AG04449 (cell line): Measurements from ENCODE around the gene KCNJ11.

ENCODE experiments used
- CTCF ChIA-PET: fragments of 350-600 bp; formaldehyde crosslinking; extraction: SDS; loops from one replicate; lab custom pipeline; 2021; ENCODE audit warnings: antibody characterized with exemption; lab: Yijun Ruan, JAX
- POLR2A ChIA-PET: fragments of 400-600, 350-600 bp; formaldehyde crosslinking; extraction: SDS; loops from one replicate; lab custom pipeline; 2020; ENCODE audit warnings: antibody characterized with exemption, inconsistent platforms; lab: Yijun Ruan, JAX
- DNase-seq: peaks from one replicate; pipeline ENCODE4 v3.0.0-alpha.2; 2010; ENCODE audit warnings: low read depth, low spot score
- H3K4me3 ChIP-seq: 2 replicates; pipeline ENCODE4 v1.5.1; 2011; ENCODE audit warnings: low read depth, mild to moderate bottlenecking, control low read depth, low read length
- TF ChIP-seq, protein P1 (sequence below): IDR thresholded peaks from one replicate; pipeline ENCODE4 v1.5.1; 2011; ENCODE audit warnings: mild to moderate bottlenecking, moderate library complexity, low read length, control low read depth, inconsistent platforms; ENCODE audit not compliant: insufficient read depth; ENCODE audit errors: missing control alignments

KCNJ11 gene

DNA sequence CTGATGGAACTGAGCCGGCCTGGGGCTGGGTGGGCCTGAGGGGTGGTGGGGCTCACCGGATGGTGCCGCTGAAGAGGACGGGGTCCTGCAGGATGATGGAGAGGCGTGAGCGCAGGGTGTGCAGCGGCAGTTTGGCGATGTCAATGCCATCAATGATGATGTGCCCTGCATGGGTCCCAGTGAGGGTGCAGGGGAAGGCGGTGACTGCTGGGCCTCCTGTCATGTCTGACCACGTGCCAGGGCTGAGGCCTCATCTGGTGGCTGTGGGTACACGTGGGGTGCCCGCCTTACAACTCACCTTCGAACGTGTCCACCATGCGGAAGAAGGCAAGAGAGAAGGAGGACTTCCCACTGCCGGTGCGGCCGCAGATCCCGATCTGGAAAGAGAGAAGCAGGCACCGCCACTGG, 7.1 kb upstream of the KCNJ11 start:
- TF ChIP-seq, protein P1, sequence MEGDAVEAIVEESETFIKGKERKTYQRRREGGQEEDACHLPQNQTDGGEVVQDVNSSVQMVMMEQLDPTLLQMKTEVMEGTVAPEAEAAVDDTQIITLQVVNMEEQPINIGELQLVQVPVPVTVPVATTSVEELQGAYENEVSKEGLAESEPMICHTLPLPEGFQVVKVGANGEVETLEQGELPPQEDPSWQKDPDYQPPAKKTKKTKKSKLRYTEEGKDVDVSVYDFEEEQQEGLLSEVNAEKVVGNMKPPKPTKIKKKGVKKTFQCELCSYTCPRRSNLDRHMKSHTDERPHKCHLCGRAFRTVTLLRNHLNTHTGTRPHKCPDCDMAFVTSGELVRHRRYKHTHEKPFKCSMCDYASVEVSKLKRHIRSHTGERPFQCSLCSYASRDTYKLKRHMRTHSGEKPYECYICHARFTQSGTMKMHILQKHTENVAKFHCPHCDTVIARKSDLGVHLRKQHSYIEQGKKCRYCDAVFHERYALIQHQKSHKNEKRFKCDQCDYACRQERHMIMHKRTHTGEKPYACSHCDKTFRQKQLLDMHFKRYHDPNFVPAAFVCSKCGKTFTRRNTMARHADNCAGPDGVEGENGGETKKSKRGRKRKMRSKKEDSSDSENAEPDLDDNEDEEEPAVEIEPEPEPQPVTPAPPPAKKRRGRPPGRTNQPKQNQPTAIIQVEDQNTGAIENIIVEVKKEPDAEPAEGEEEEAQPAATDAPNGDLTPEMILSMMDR = no peak
- no peak for DNase-seq
- ChIA-PET CTCF (no interaction called here), POLR2A (no interaction called here)
- H3K4me3 ChIP-seq = no peak overlapping the region

DNA sequence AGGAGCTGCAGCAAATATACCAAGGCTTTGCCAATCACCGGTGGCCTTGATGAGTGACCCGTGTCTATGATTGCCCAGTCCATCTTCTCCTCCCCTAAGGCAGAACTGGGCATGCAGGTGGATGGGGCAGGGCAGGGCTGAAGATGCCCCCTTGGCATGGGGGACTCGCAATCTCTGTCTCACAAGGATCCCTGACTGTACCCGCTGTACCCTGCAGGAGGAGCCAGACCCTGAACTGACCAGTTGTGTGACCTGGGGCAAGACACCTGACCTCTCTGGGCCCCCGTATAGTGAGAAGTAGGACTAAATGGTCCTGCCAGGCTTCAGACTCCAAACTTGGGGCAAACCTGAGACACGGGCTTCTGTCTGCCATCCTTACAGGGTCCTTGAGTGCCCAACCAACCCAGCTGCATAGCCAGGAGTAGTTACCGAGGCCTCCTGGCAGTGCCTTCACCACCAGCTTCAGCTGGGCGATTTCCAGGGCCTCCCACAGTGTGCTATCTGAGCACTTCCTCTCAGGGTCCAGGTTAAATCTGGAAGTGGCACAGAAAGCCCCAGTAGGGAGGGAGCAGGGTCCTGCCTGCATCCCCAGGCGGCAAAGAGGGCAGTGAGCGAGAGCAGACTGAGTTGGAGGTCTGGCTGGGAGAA, 6.4 kb upstream of the KCNJ11 start:
- ChIA-PET CTCF (no interaction called here), POLR2A (no interaction called here)
- no peak for DNase-seq
- TF ChIP-seq, protein P1 = no peak
- no peak overlapping the region for H3K4me3 ChIP-seq

DNA sequence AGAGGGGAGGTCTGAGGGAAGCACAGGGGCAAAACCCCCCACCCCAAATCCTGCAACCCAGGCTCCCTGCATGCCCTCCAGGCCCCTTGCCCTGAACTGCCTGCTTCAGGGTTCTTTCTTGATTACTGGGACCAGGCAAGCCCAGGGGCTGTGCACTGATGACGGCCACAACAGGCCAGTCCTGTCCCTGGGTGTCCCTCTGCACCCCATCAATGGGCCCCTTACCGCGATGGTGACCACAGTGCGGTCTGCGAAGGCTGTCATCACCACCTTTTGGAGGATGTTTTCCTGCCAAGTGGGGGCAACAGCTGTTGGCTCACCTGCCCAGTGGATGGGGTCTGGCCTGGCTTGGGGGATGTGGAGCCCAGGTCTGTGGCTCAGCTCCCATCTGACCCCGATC, 5.0 kb upstream of the KCNJ11 start:
- H3K4me3 ChIP-seq = no peak overlapping the region
- ChIA-PET POLR2A (no interaction called here), CTCF (interaction anchor here (0.8 to 2.3 kb wide), 3 partner anchors 9 to 114 kb away, joined by 3 to 20 read pairs (median 5); no protein-coding TSS in a partner anchor)
- no peak for DNase-seq
- TF ChIP-seq, protein P1 = no peak

DNA sequence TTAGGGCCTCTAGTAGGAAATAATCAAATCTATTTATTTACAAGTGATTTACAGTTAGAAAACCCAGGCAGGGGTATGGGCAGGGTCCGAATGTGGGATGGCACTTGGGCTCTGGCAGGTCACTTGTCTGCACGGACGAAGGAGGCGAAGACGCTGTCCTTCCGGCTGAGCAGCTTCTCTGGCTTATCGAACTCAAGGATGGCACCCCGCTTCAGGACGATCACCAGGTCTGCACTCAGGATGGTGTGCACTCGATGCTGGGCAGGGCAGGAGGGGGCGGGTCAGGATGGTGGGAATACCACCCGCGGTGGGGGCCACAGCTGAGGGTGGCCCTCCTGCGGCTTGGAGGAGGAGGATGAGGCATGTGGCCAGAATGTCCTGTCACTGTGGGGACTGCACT, 4.4 kb upstream of the KCNJ11 start:
- TF ChIP-seq, protein P1 = no peak
- CTCF ChIA-PET = interaction anchor here (1.4 to 2.3 kb wide), 4 partner anchors 8 to 112 kb away, joined by 4 to 20 read pairs (median 6); no protein-coding TSS in a partner anchor
- no peak for DNase-seq
- POLR2A ChIA-PET = no interaction called here
- H3K4me3 ChIP-seq = no peak overlapping the region

DNA sequence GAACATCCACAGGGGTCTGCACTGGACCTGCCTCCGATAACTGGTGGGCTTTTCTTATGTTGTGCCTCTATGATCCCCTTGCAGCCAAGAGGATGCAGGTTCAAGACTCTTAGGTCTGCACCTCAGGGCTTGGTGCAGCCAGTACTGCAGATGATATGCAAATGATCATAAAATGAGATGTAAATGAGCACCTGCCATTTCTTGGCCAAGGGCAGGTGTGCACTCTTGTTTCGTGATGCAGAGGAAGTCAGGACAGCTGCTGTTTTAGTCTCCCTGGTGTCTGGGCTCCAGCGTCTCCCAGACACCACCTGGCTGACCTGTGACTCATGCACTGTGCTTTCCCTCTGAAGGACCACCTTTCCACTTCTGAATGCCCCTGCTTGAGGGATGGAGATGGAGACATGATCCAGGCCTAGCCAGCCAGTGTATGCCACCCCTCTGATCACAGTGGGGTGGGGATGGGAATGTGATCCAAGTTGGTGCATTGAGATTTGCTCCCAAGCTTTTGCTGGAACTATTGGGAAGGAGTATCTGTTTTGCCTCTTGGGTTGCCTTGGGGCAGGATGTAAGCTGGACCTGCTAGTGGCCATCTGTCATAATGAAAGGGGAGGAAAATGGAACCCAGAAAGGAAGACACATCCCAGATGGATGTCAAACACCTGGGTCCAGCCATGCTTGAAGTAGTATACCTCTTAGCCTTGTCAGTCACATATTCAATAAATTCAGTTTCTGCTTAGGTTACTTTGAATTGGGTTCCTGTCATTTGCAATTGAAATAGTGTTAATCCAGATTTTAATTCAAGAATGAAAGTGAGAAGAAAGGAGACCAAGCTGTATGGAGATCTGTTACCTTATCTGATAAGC, 3.3 kb upstream of the KCNJ11 start:
- H3K4me3 ChIP-seq = no peak overlapping the region
- CTCF ChIA-PET = interaction anchor here (1.4 to 2.3 kb wide), 3 partner anchors 8 to 13 kb away, joined by 4 to 20 read pairs (median 6); no protein-coding TSS in a partner anchor
- TF ChIP-seq, protein P1 = no peak
- no peak for DNase-seq
- POLR2A ChIA-PET = no interaction called here
